Progenitor cell of endocrine pancreas (in vitro differentiated cells): ENCODE data around the gene SSTR3. TPM values are rescaled to one million over a fixed set of nuclear protein-coding genes. Genes with fewer than 3 reads are reported as not detected.
A peak's percentile ranks its signal among the peaks of the same experiment; 100 is the strongest.

Source experiments
- DNase-seq: peaks from one replicate; pipeline ENCODE4 v3.0.0; 2021; ENCODE audit warnings: low spot score; ENCODE audit not compliant: unreplicated experiment
- H3K27ac Mint-ChIP-seq: 2 replicates; pipeline ENCODE4 v1.8.0; 2021; ENCODE audit warnings: mild to moderate bottlenecking, moderate library complexity, mixed read lengths
- H3K27me3 Mint-ChIP-seq: 2 replicates; pipeline ENCODE4 v1.8.0; 2021; ENCODE audit warnings: mixed read lengths
- H3K36me3 Mint-ChIP-seq: 2 replicates; pipeline ENCODE4 v1.8.0; 2022; ENCODE audit warnings: mixed read lengths; ENCODE audit not compliant: insufficient read depth
- H3K4me1 Mint-ChIP-seq: 2 replicates; pipeline ENCODE4 v1.8.0; 2021; ENCODE audit warnings: low read depth, mixed read lengths
- H3K4me3 Mint-ChIP-seq: 2 replicates; pipeline ENCODE4 v1.8.0; 2021; ENCODE audit warnings: low read depth, mild to moderate bottlenecking, moderate library complexity, mixed read lengths
- H3K9me3 Mint-ChIP-seq: 2 replicates; pipeline ENCODE4 v1.8.0; 2021; ENCODE audit warnings: low read depth, mixed read lengths
- total RNA-seq: library from RNA; stranded (reverse); gene quantifications from 2 replicates; pipeline ENCODE4 v1.2.1, GENCODE V29; 2021
- TF ChIP-seq, protein P1 (sequence below): fragments of 200-600 bp; sonication (generic); IDR thresholded peaks from one replicate; pipeline ENCODE4 v1.5.0; 2021; ENCODE audit warnings: antibody characterized with exemption, mild to moderate bottlenecking; ENCODE audit not compliant: unreplicated experiment

The SSTR3 gene
- total RNA-seq, 1 donor from 2014 or later, result 1.9 TPM

DNA sequence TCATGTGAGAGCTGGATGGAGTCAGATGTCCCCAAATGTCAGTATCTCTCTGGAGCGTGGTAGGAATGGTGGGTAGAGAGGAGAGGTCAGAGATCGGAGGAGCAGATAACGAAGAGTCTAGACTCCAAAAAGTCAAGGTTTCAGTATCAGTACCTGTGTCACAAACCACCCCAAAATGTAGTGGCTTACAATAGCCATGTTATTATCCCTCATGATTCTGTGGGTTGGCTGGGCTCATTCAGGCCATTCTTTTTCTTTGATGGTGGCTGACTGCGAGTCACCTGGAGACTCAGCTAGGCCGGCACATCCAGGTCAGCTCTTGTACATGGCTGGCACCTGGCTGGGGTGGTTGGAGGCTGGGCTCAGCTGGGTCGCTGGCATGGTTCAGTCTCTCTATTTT lies 7.3 kb upstream of the SSTR3 start:
- H3K9me3 Mint-ChIP-seq, result no peaks in the 10 kb centered on the region
- H3K36me3 Mint-ChIP-seq, result no peaks in the 10 kb centered on the region
- H3K27ac Mint-ChIP-seq, result no peak overlapping the region
- no peak overlapping the region for H3K4me3 Mint-ChIP-seq
- peaks cover 13% of the 10 kb centered on the region for H3K4me1 Mint-ChIP-seq
- no peak for DNase-seq
- TF ChIP-seq, protein P1, sequence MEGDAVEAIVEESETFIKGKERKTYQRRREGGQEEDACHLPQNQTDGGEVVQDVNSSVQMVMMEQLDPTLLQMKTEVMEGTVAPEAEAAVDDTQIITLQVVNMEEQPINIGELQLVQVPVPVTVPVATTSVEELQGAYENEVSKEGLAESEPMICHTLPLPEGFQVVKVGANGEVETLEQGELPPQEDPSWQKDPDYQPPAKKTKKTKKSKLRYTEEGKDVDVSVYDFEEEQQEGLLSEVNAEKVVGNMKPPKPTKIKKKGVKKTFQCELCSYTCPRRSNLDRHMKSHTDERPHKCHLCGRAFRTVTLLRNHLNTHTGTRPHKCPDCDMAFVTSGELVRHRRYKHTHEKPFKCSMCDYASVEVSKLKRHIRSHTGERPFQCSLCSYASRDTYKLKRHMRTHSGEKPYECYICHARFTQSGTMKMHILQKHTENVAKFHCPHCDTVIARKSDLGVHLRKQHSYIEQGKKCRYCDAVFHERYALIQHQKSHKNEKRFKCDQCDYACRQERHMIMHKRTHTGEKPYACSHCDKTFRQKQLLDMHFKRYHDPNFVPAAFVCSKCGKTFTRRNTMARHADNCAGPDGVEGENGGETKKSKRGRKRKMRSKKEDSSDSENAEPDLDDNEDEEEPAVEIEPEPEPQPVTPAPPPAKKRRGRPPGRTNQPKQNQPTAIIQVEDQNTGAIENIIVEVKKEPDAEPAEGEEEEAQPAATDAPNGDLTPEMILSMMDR, result no peak
- H3K27me3 Mint-ChIP-seq, result peaks cover 8% of the 10 kb centered on the region

- no peak overlapping the region for H3K27ac Mint-ChIP-seq
- peaks cover 8% of the 10 kb centered on the region for H3K27me3 Mint-ChIP-seq
- H3K36me3 Mint-ChIP-seq, result no peaks in the 10 kb centered on the region
- TF ChIP-seq, protein P1, result no peak
- H3K9me3 Mint-ChIP-seq, result no peaks in the 10 kb centered on the region
- DNase-seq, result no peak
- no peak overlapping the region for H3K4me3 Mint-ChIP-seq
- H3K4me1 Mint-ChIP-seq, result peaks cover 20% of the 10 kb centered on the region
Measured at GRCh38 chr22:37218771-37219411, 6.6 kb upstream of the SSTR3 start.

- no peak overlapping the region for H3K4me3 Mint-ChIP-seq
- H3K36me3 Mint-ChIP-seq, result no peaks in the 10 kb centered on the region
- TF ChIP-seq, protein P1, result no peak
- H3K27ac Mint-ChIP-seq, result no peak overlapping the region
- no peaks in the 10 kb centered on the region for H3K9me3 Mint-ChIP-seq
- peaks cover 12% of the 10 kb centered on the region for H3K27me3 Mint-ChIP-seq
- H3K4me1 Mint-ChIP-seq, result peaks cover 24% of the 10 kb centered on the region
- DNase-seq, result no peak
Measured at GRCh38 chr22:37218399-37218770, 6.1 kb upstream of the SSTR3 start.

GRCh38 chr22:37215890-37216289 lies 3.6 kb upstream of the SSTR3 start:
- Mint-ChIP-seq H3K36me3 (no peaks in the 10 kb centered on the region), H3K4me1 (peaks cover 33% of the 10 kb centered on the region), H3K27me3 (peaks cover 12% of the 10 kb centered on the region)

GRCh38 chr22:37214731-37215030 lies 2.4 kb upstream of the SSTR3 start:
- Mint-ChIP-seq H3K4me1 (peaks cover 33% of the 10 kb centered on the region), H3K27me3 (peaks cover 17% of the 10 kb centered on the region), H3K9me3 (no peaks in the 10 kb centered on the region), H3K36me3 (no peaks in the 10 kb centered on the region), H3K27ac (peak overlapping the region; percentile 10), H3K4me3 (peak overlapping the region; percentile 23)
- TF ChIP-seq, protein P1, result no peak
- DNase-seq, result no peak

More at GRCh38 chr22:37215890-37216289, 3.6 kb upstream of the SSTR3 start:
- Mint-ChIP-seq H3K4me3 (no peak overlapping the region), H3K27ac (no peak overlapping the region), H3K9me3 (no peaks in the 10 kb centered on the region)
- TF ChIP-seq, protein P1, result no peak
- DNase-seq, result no peak
